HG03135 (cell line): ENCODE data around the gene PCSK5.

Experiments
- ATAC-seq: cut with Tn5 transposase; IDR thresholded peaks from one replicate; pipeline ENCODE4 v1.9.1; 2021; ENCODE audit warnings: mild to moderate bottlenecking, moderate library complexity; ENCODE audit not compliant: unreplicated experiment

The PCSK5 gene

DNA sequence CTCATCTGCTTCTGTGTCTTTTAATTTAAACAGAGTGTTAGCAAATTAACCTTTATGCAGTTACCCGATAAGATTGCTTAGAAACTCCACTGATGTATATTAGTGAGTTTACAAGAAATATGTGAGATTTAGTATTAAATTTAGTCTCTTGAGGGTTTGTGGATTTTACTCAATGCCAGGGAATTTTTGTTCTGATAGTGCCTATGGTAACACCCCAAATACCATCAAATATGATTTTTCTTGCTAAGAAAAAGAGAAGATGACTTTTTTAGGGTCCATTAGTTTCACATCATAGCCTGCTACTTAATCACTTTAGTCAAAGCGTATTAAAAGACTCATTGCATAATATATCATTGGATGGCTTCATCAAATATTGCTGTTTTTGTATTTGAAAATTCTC lies 224.9 kb downstream of the PCSK5 start:
- no peak for ATAC-seq

DNA sequence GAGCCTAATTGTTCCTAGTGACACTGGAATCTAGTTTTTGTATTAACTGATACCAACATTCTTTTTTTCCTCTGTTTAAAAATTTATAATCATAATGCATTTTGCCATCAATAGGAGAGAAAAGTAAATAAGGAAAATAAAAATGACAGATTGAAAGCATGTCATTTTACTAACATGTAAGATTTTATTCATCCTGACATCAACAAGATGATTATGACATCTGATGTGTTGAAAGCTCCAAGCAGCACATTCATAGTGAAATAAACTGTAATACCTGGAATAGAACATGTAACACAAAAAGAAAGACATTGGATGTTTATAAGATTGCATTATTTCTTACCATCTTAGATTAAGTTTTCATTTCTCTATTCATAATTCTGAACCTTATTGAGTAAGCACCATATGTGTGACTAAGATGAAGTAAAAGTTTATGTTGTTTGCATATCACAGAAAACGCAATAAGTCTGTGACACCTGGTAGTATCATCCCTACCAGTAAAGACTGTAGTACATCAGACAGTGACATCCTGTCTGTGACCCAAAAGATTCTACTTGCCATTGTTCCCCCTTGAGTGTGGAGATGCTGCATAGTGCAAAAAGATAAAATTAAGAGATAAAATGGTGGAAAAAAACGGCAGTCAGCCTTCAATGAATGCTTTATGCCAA lies 225.6 kb downstream of the PCSK5 start:
- ATAC-seq = no peak

DNA sequence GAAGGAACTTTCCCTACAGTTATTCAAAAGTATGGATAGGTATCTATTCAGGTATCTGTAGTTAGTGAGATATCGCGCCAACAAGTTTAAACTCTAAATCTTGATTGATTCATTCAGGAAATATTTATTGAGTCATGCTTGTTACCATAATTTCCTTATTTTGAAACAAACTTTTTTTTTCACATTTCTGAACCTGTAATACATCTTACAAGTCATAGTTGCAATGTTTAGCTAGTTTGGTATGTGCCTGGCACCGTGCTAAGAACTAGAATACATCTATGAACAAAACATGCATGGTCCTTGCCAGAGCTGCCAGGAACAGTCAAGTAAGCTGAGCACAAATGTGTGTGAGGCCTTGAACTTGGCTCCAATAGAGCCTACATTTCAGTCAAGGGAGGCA lies 226.4 kb downstream of the PCSK5 start:
- ATAC-seq = no peak

DNA sequence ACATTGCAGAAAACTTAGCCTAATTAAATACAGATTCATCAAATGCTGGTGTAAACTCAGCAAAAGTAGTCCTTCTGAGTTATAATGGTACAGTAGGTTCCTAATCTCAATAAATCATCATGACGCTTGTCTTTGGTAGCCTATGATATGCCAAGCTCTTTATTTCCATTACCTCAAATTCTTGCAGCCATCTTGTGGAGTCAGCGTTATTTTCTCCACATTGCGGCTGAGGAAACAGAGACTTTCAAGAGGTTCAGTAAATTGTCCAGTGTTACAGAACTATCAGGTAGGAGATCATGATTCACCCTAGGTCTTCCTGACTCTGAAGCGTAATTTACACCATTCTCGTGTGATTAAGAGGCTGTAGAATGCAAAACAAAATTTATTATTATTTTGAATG lies 237.2 kb downstream of the PCSK5 start:
- no peak for ATAC-seq

DNA sequence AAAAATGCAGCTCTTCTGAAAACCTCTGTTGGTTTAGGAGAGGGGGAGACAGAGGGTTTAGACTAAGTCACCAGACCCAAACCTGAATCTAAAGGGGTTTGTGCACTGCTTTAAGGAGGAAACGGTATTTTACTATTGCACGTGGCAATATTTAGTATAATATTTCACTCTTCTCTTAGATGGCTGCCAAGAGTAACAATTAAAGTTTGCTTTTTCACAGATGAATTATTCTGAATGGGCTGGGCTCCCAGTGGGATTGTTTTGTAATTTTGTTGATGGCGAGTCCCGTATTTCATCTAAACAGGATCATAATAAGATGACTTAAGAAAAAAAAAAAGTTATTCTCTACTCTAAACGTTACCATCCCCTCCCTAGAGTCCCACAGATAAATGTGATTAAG lies 245.4 kb downstream of the PCSK5 start:
- no peak for ATAC-seq

DNA sequence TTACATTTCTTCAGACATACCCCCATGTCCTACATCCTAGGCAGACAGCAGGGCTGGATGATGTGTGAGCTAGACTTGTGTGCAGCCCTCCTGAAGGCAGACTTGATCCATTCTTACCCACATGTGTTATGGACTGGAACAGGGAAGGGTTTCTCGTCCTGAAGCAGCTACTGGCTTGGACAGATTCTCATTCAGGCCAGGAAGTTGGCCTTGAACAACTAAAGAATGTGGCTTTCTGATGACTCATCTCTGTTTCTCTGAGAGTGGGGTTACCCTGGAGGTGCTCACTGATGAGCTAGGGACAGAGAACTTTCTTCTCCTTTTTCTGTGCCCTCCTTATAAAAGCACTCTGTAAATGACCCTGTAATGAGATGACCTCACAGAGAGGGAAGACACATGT lies 246.5 kb downstream of the PCSK5 start:
- ATAC-seq = no peak

DNA sequence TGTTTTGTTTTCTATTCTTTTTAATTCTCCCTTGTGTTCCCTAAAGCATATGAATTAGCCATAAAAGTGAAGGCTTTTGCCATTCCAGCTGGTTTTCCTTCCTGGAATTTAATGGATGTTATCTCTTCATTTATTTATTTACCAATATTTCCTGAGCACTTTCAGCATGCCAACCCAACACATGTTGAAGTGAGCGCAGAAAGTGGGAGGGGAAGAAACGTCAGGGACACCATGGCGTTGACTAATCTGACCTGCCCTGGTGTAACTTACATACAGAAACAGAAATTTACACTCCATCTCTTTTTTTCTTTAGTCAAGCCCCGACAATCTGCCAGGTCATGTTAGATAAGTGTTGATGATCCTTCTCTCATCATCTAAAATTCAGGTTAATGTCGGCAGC lies 247.5 kb downstream of the PCSK5 start:
- ATAC-seq = no peak

DNA sequence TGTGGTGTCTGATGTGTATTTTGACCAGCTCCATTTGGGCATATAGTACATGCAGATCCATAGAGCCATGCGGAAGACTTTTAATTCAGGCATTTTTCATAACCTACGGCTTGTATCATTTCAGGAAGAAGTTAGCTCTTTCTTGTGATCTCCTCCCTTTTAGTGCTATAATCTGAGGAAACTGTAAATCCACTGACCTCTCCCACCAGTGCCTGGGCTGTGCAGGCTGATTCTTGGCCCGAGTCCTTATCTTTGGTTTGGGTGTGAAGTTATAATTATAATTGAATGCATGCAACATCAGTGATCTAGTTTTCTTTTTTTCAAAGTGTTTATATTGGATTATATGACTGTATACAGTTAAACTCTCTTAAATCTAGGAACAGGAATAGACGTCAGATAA lies 247.9 kb downstream of the PCSK5 start:
- ATAC-seq = no peak

DNA sequence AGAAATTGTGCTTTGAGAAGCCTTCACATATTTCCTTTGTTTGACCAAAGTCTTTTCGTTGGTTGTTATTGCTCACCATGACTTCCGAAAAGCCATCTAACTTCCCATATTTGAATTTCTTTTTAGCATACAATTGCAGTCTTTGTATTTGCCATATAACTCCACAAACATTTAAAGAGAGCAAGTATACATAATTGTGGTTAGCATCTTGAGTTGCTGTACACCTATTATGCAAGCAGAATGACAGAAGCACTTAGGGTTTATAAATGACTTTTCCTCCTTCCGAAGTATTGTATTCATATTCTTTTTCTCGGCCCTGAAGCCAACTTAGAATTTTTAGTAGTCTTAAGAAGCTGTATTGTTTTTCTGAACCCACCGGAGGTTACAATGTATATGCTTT lies 253.4 kb downstream of the PCSK5 start:
- no peak for ATAC-seq

DNA sequence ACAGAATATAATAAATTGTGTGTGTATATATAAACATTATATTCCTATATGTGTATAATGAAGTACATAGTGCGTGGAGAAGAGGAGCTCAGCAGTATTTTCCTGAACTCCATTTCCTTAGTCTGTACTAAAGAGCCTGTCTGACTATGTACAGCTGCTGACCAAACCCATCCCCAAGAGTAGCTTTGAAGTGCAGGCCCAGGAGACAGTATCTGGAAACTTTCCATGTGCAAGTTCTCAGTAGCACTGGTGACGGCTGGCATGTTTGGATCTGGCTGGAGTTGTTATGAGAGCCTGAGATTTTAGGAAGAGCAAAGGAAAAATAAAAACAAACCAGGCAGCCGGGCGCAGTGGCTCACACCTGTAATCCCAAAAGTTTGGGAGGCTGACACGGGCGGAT lies 259.5 kb downstream of the PCSK5 start:
- no peak for ATAC-seq

DNA sequence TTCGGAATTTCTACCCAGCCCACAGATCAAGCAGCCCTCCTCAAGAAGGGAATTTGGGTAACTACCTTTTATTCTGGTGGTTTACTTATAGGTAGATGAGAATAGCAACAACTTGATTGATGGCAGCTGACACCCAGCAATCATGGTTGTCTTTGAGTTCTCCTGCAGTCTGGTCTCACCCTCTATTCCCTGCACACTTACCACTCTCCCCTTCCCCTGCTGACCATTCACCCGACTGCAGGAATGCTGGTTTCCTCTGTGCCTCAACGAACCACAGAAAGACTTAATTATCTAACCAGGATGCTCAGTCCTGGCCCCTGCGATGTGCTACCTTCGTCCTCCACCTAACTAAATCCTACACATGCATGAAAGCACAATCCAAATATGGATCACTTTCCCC lies 260.8 kb downstream of the PCSK5 start:
- no peak for ATAC-seq

DNA sequence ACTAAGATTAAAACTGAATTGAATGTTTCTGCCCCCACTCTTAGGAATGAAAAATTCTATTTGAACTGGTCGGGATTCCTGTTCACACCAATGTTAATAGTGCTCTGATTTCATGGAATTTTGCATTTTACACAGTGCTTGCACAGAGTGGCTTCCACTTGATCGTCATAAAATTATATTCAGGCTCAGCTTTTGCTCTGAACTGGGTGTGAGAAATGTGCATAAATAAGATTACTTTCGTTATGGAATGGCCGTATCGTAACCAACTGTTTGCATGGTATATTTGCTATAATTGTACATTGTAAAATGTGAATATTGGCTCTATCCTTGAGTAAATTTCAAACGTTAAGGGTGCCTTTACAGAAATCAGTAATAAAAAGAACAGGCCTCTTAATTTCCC lies 262.9 kb downstream of the PCSK5 start:
- ATAC-seq = no peak

DNA sequence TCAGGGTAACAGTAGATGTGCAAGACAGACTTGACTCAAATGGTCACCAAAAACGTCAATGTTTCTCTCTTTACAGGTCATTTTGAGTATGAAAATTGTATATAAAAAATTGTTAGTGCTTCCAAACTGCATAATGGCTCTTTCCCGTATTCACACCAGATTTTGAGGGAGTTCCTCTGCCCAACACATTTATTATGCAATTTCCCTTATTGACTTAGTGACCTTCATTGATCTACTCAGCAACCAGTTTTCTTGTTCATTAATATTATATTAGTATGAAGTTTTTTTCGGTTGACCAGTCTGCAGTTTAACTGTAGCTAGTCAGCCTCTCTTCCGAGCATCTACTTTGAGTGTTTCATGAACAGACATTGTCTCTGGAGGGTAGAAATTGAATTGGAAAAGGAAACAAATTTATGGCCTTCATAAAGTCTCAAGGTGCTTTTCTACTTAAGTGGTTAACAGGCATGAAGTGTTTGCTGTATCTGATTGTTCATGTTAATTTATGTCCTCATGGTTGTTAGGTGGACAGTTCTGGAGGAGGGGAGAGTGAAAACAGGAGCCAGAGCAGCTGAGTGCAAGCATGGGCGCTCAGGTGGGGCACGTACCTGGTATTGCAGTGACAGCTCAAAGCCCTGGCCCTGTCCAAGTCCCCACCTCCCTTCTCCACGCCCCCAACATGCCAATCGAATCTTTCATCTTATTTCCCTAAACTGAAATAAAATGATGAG lies 263.6 kb downstream of the PCSK5 start:
- no peak for ATAC-seq

DNA sequence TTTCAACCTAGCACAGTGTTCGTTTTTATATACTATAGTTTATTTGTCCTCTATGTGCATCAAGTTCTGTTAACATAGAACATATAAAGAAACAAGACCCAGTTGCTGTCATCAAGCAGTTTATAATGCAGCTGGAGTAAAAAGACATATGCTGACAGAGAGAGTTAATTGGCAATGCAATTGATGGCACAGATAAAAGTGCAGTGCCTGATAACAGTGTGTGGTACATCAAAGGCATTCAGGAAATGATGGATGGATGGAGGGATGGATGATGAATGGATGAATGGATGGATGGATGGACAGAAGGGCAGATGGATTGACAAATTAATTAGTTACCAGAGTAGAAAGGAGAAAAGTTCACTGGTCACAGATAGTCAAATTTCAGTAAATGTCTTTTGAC lies 264.9 kb downstream of the PCSK5 start:
- no peak for ATAC-seq

DNA sequence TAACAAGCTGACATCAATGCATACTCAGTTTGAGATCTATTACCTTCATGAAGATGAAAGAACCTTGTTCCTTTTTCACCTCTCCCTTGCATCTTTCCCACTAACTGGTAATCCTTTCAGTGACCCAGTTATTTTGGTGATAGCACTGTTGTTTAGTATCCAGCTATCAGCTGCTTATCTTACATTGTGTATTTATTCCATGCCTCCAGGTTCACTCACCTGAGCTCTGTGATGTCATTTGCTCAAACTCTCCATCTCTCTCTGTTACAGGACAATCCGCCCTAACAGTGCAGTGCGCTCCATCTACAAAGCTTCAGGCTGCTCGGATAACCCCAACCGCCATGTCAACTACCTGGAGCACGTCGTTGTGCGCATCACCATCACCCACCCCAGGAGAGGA lies 268.2 kb downstream of the PCSK5 start:
- no peak for ATAC-seq

DNA sequence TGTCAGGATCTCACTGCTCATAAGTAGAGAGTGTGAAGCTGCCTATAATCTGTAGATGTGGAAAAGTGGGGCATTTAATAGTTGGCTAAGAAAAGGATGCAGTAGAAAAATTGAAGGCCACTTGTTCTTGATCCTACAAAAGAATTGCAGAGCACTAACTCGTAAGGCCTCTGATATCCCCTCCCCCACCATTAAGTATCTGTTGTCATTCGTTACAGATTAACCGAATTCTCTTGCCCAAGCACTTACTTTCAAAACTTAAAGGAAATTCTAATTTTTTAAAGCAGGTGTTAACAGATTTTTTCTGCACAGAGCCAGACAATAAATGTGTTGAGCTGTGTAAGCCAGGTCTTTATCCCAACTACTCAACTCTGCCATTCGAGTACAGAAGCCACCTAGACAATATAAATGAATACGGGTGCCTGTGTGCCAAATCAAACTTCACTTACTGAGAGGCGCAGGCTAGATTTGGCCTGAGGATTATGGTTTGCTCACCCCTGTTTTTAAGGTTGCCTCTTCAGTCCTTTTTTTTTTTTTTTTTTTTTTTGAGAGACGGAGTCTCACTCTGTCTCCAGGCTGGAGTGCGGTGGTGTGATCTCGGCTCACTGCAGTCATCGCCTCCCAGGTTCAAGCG lies 268.9 kb downstream of the PCSK5 start:
- ATAC-seq = no peak

DNA sequence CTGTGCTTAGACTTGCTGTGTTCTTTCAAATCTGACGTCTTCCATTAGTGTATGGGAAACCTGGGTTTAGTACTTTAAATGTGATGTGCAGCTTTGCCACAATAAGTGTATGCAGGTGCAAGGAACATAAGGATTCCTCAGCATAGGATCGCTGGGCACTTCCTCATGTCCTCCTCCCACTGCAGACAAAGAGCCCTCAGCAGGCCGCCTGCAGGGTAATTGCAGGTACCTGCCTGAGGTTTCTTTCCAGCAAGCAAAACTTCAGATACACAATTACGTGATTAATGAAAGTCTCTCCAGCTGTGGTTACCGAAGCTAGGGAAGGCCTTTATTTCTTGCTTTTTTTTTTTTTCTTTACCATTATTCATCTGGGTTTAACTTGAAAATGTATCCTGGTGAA lies 270.6 kb downstream of the PCSK5 start:
- no peak for ATAC-seq

DNA sequence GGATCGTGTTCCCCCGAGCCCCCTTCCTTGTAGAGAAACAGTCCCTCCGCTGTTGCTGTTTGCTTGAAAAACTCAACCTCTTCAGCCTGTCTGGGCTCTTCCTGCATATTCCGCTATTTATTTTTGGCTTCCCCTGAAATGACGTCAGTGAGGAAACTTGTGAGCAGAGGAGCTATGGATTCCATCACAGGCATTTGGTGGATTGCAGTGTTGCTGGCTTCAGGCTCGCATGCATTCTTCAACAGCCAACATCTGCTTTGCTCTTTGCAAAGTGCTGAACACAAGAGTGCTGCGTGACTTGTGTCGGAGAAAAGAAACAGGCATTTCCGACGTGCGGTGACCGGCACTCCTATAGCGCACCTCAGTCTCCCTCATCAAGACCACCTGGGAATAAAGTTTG lies 271.1 kb downstream of the PCSK5 start:
- no peak for ATAC-seq

DNA sequence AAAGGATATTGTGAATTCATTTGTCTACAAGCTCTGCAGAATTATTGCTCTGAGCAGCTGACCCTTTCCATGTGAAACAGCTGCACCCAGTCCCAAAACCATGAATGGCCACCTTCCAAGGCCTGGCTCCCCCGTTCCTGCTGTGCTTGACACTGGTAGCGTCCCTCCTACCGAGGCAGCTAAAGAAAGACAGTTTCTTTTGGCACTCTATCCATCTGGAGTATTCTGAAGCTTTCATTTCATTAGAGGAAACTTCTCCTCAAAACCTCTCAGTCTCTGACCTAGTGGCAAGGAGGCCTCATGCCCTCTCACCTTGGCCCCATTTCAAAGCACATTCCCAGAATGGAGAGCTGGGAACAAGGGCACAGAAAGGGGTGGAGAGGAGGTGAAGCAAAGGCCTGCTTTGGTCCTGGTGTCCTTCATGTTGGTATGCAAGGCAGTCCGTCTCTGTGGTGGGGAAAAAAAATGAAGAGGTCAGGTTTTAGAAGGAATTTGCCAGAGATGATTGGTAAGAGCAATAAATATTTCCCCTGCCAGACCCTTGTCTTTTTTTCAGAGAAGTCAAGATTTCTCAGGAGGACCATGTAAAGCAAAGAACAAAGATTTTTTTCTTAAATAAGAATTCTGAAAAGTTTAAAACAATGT lies 271.7 kb downstream of the PCSK5 start:
- ATAC-seq = no peak

DNA sequence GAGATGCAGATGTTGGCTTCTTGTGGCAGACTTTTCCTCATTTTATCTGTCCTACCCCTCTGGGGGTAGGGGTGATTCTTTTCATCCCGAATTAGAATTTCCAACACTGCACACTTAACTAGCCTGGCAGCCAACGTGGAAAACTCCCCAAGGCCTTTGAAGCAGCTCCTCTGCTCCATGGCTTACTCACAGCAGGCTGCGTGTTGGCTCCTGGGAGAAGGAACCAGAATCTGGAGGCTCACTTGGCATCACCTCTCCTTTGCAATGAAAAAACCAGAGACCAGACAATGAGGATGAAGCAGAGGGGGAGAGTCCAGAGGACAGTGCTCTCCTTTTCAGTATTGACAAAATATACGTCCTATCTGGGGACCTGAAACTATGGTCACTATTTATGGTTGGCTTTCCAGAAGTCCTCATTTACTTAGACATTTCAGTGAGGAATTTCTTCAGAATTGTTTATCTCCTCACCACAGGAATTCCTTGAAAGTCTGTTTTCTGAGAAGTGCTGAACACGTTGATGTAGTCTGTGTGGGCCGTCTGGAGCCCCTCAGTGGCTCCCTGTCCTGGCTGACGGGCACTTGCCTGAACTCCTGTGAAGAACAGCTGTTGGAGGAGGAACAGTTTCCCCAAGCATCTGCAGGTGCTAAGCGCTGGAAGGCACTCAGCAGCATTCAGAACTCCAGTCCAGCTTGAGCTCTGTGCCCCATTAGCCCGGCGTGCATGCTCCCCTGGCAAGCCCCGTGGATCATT lies 272.5 kb downstream of the PCSK5 start:
- ATAC-seq = no peak

DNA sequence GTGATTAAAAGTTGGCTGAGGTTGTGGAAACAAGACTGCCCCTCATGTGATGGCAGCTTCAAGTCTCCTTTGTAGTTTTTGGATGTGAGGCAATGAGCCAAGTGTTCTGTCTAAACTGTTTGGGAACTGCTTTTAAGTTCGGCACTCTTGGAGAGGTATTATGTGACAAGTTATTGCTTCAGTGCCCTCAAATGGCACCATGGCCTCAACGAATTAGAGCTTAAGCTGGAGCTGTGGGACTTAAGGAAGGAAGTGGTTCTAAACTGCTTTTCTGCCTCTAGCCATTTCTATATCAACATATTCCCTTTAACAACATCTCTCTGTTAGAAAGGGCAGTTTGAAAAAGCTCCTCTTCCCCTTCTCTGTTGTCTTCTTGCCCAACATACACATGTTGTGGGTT lies 276.1 kb downstream of the PCSK5 start:
- ATAC-seq = no peak
